Smooth muscle cell (in vitro differentiated cells): ENCODE measurements around the gene AKR1C8. TPM values are rescaled to one million over a fixed set of nuclear protein-coding genes. Genes with fewer than 3 reads are reported as not detected.

Experiments used
- DNase-seq: peaks from one replicate; lab custom pipeline; 2025; ENCODE audit not compliant: unreplicated experiment; lab: John Stamatoyannopoulos, UW
- H2AFZ ChIP-seq: fragments of 200-600 bp; sonication (generic); 2 replicates; pipeline ENCODE4 v1.6.0; 2016; ENCODE audit warnings: antibody characterized with exemption, low read depth, mild to moderate bottlenecking
- H3F3A ChIP-seq: fragments of 200-600 bp; sonication (generic); 2 replicates; pipeline ENCODE4 v1.6.0; 2017; ENCODE audit warnings: antibody characterized with exemption, low read depth
- H3K27ac ChIP-seq: fragments of 200-600 bp; sonication (generic); 2 replicates; pipeline ENCODE4 v1.5.1; 2016; ENCODE audit warnings: low read depth, mild to moderate bottlenecking
- H3K27me3 ChIP-seq: fragments of 200-600 bp; sonication (generic); 2 replicates; pipeline ENCODE4 v1.6.1; 2016; ENCODE audit warnings: low read depth, mild to moderate bottlenecking
- H3K36me3 ChIP-seq: fragments of 200-600 bp; sonication (generic); 2 replicates; pipeline ENCODE4 v1.5.1; 2016; ENCODE audit warnings: low read depth
- H3K4me1 ChIP-seq: fragments of 200-600 bp; sonication (generic); 2 replicates; pipeline ENCODE4 v1.5.1; 2016; ENCODE audit warnings: low read depth
- H3K4me2 ChIP-seq: fragments of 200-600 bp; sonication (generic); 2 replicates; pipeline ENCODE4 v1.6.0; 2016; ENCODE audit warnings: mild to moderate bottlenecking
- H3K4me3 ChIP-seq: fragments of 200-600 bp; sonication (generic); 2 replicates; pipeline ENCODE4 v1.5.1; 2016; ENCODE audit warnings: mild to moderate bottlenecking
- H3K79me2 ChIP-seq: fragments of 200-600 bp; sonication (generic); 2 replicates; pipeline ENCODE4 v1.6.0; 2016; ENCODE audit warnings: low read depth, mild to moderate bottlenecking
- H3K9ac ChIP-seq: fragments of 200-600 bp; sonication (generic); 2 replicates; pipeline ENCODE4 v1.6.0; 2016; ENCODE audit warnings: low read depth
- H3K9me3 ChIP-seq: fragments of 200-600 bp; sonication (generic); replicated peaks from 2 replicates; pipeline ENCODE4 v1.5.1; 2016; ENCODE audit warnings: low read depth
- H4K20me1 ChIP-seq: fragments of 200-600 bp; sonication (generic); 2 replicates; pipeline ENCODE4 v1.6.0; 2016; ENCODE audit warnings: low read depth
- CTCF ChIP-seq: fragments of 200-600 bp; sonication (generic); IDR thresholded peaks from 2 replicates; pipeline ENCODE4 v1.5.1; 2017; ENCODE audit warnings: borderline replicate concordance, mild to moderate bottlenecking, antibody characterized with exemption; ENCODE audit not compliant: insufficient read depth, poor library complexity, severe bottlenecking
- WGBS: methylation state at CpG from one replicate; pipeline ENCODE4 v1.1.7; 2016; ENCODE audit warnings: low lambda C conversion rate; 5-methylcytosine and 5-hydroxymethylcytosine counted together
- polyA plus RNA-seq: library from polyadenylated mRNA; unstranded; fragments of >200 nt; fragmentation: Nextera tagmentation; extraction: Ambion mirVana; gene quantifications from 2 replicates; pipeline ENCODE4 v1.2.1, GENCODE V29; 2016
- total RNA-seq: library from RNA; depleted of rRNA; stranded (reverse); fragments of >200 nt; gene quantifications from 2 replicates; pipeline ENCODE4 v1.2.3, GENCODE V29; 2014

AKR1C8 gene
- total and polyA plus RNA-seq, 2 experiments from 2014 or later: not detected

- Histone ChIP-seq H3K4me1 (no peaks in the 10 kb centered on the region), H3K4me2 (no peak overlapping the region), H2AFZ (no peak overlapping the region), H4K20me1 (no peaks in the 10 kb centered on the region), H3K27ac (no peak overlapping the region), H3F3A (no peaks in the 10 kb centered on the region), H3K9ac (no peak overlapping the region), H3K36me3 (no peaks in the 10 kb centered on the region), H3K27me3 (no peaks in the 10 kb centered on the region), H3K4me3 (no peak overlapping the region), H3K79me2 (no peaks in the 10 kb centered on the region), H3K9me3 (no peaks in the 10 kb centered on the region)
- 57% methylated on average over 3 of the region's 3 CpGs for WGBS
- TF ChIP-seq CTCF: no peak
- no peak for DNase-seq
These were observed 36.8 kb downstream of the AKR1C8 start for GRCh38 chr10:5147981-5148677.

DNA sequence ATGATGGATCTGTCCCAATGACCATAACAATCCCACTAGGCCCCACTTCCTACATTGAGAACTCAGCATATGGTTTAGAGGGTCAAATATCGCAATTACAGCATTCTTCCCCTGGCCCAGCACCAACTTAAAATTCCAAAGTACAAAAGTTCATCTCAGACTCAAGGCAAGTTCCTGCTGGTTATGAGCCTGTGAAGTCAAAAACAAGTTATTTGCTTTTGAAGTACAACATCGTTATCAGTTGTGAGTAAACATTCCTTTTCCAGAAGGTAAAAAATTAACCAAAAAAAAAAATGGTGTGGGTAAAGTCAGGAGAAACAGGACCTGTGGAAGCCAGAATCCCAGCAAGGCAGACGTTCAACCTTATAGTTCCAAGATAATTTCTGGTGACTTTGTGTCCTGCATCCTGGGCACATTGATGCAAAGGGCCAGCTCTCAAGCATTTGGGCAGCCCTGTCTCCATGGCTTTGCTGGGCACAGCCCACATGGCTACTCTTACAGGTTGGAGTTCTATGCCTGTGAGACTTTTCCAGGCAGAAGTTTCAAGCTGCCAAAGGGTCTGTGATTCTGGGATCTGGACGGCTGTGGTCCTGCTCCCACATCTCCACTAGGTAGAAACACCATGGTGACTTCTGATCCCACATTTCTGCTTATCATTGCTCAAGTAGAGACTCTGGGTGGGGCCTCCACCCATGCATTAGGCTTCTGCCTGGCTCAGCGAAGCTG is 37.5 kb downstream of the AKR1C8 start:
- DNase-seq: no peak
- 85% methylated on average over 5 of the region's 5 CpGs for WGBS
- no peaks in the 10 kb centered on the region for H3K4me1 ChIP-seq
- no peak overlapping the region for H3K4me3 ChIP-seq
- no peaks in the 10 kb centered on the region for H3K36me3 ChIP-seq
- H3K27me3 ChIP-seq: no peaks in the 10 kb centered on the region
- no peaks in the 10 kb centered on the region for H4K20me1 ChIP-seq
- no peak overlapping the region for H2AFZ ChIP-seq
- no peaks in the 10 kb centered on the region for H3F3A ChIP-seq
- H3K27ac ChIP-seq: no peak overlapping the region
- no peaks in the 10 kb centered on the region for H3K79me2 ChIP-seq
- H3K4me2 ChIP-seq: no peak overlapping the region
- H3K9me3 ChIP-seq: no peaks in the 10 kb centered on the region
- H3K9ac ChIP-seq: no peak overlapping the region
- no peak for TF ChIP-seq CTCF

- no peaks in the 10 kb centered on the region for H3K9me3 ChIP-seq
- H3K4me3 ChIP-seq: no peak overlapping the region
- H3K27me3 ChIP-seq: no peaks in the 10 kb centered on the region
- H3K4me1 ChIP-seq: no peaks in the 10 kb centered on the region
- no peaks in the 10 kb centered on the region for H3F3A ChIP-seq
- no peak overlapping the region for H3K27ac ChIP-seq
- no peak for DNase-seq
- no peaks in the 10 kb centered on the region for H4K20me1 ChIP-seq
- 90% methylated on average over 5 of the region's 5 CpGs for WGBS
- no peaks in the 10 kb centered on the region for H3K36me3 ChIP-seq
- no peak overlapping the region for H3K4me2 ChIP-seq
- H2AFZ ChIP-seq: no peak overlapping the region
- H3K9ac ChIP-seq: no peak overlapping the region
- no peaks in the 10 kb centered on the region for H3K79me2 ChIP-seq
- TF ChIP-seq CTCF: no peak
These were observed 38.1 kb downstream of the AKR1C8 start for GRCh38 chr10:5146920-5147254.
